Keratinocyte (primary cell): ENCODE measurements around the gene STK4. TPM values are rescaled to one million over a fixed set of nuclear protein-coding genes. Genes with fewer than 3 reads are reported as not detected.

ENCODE experiments used
- DNase-seq: peaks from one replicate; pipeline ENCODE4 v3.0.0-alpha.2; 2011; ENCODE audit warnings: low read depth, missing footprints, low spot score
- FAIRE-seq: peaks from 2 replicates; lab custom pipeline; 2011; peaks lifted over from hg19 to GRCh38; lab: Jason Lieb, UNC
- H2AFZ ChIP-seq: 2 replicates; pipeline ENCODE4 v1.6.0; 2012; ENCODE audit warnings: low read length, control low read depth, inconsistent platforms; ENCODE audit not compliant: control insufficient read depth
- H3K27ac ChIP-seq: 2 replicates; pipeline ENCODE4 v1.5.1; 2011; ENCODE audit warnings: low read length; ENCODE audit not compliant: control insufficient read depth, insufficient read depth
- H3K27me3 ChIP-seq: 3 replicates; pipeline ENCODE4 v1.6.0; 2011; ENCODE audit warnings: low read length; ENCODE audit not compliant: control insufficient read depth, insufficient read depth; ENCODE audit errors: extremely low read depth
- H3K36me3 ChIP-seq, 2 experiments: 2 replicates in 1 of 2; 3 replicates in 1 of 2; pipeline ENCODE4 v1.5.1; 2011; ENCODE audit warnings: low read length in 2 of 2, mild to moderate bottlenecking in 1 of 2; ENCODE audit not compliant: control insufficient read depth in 2 of 2, insufficient read depth in 2 of 2; ENCODE audit errors: extremely low read depth in 1 of 2
- H3K4me1 ChIP-seq: 3 replicates; pipeline ENCODE4 v1.5.1; 2011; ENCODE audit warnings: low read length; ENCODE audit not compliant: control insufficient read depth, insufficient read depth; ENCODE audit errors: extremely low read depth
- H3K4me2 ChIP-seq: 3 replicates; pipeline ENCODE4 v1.6.0; 2011; ENCODE audit warnings: low read depth, low read length; ENCODE audit not compliant: control insufficient read depth, insufficient read depth; ENCODE audit errors: extremely low read depth
- H3K4me3 ChIP-seq, 3 experiments: fragments of 200-600 bp in 1 of 3; sonication (generic) in 1 of 3; 2 replicates in 2 of 3; 3 replicates in 1 of 3; pipeline ENCODE4 v1.5.1; 2011 to 2016; ENCODE audit warnings: low read length in 3 of 3, mild to moderate bottlenecking in 3 of 3, control low read depth in 2 of 3, inconsistent platforms in 1 of 3, low read depth in 1 of 3, mixed read lengths in 1 of 3, mixed run types in 1 of 3, moderate library complexity in 1 of 3; ENCODE audit not compliant: control insufficient read depth in 2 of 3, insufficient read depth in 2 of 3; ENCODE audit errors: extremely low read depth in 1 of 3
- H3K79me2 ChIP-seq: 2 replicates; pipeline ENCODE4 v1.6.0; 2012; ENCODE audit warnings: low read length; ENCODE audit not compliant: control insufficient read depth, insufficient read depth
- H3K9ac ChIP-seq: 3 replicates; pipeline ENCODE4 v1.6.0; 2011; ENCODE audit warnings: low read length; ENCODE audit not compliant: control insufficient read depth, insufficient read depth; ENCODE audit errors: extremely low read depth
- H3K9me1 ChIP-seq: 3 replicates; pipeline ENCODE4 v1.6.0; 2011; ENCODE audit warnings: low read length; ENCODE audit not compliant: control insufficient read depth, insufficient read depth; ENCODE audit errors: extremely low read depth
- H3K9me3 ChIP-seq: 2 replicates; pipeline ENCODE4 v1.5.1; 2012; ENCODE audit warnings: low read depth, low read length; ENCODE audit not compliant: control insufficient read depth
- H4K20me1 ChIP-seq: 3 replicates; pipeline ENCODE4 v1.6.0; 2011; ENCODE audit warnings: low read length; ENCODE audit not compliant: control insufficient read depth, insufficient read depth; ENCODE audit errors: extremely low read depth
- CTCF ChIP-seq, 3 experiments: IDR thresholded peaks in 1 of 3; conservative IDR thresholded peaks in 1 of 3; optimal IDR thresholded peaks in 1 of 3; 2 replicates in 2 of 3; 3 replicates in 1 of 3; pipeline versions ENCODE3 to v1.5.1; 2011; ENCODE audit warnings: low read length in 3 of 3, mild to moderate bottlenecking in 3 of 3, moderate library complexity in 2 of 3, control low read depth in 1 of 3, inconsistent platforms in 1 of 3; ENCODE audit not compliant: insufficient read depth in 2 of 3; ENCODE audit errors: extremely low read depth in 1 of 3
- EZH2 ChIP-seq: IDR thresholded peaks from one replicate; pipeline ENCODE4 v1.6.1; 2012; ENCODE audit warnings: inconsistent platforms, mild to moderate bottlenecking, low read length, moderate library complexity
- dilution Hi-C: fragments of 300-500 bp; cut with MboI; formaldehyde crosslinking; loops from one replicate; pipeline ENCODE4 v1.7.0; 2020; ENCODE audit warnings: low sequenced_read_pairs; ENCODE audit not compliant: extremely low pct_ligation_motif_present
- polyA plus RNA-seq, 5 experiments: library from polyadenylated mRNA; depleted of rRNA in 3 of 5; stranded (reverse) in 3 of 5; stranded (forward) in 1 of 5; unstranded in 1 of 5; fragments of >200 nt; gene quantifications; 1 replicate in 1 of 5; 2 replicates in 3 of 5; 3 replicates in 1 of 5; pipeline versions ENCODE4 v1.2.1 to v1.2.3, GENCODE V29; 2011 to 2012; ENCODE audit warnings: missing spikeins in 2 of 5, low read depth in 1 of 5, low replicate concordance in 1 of 5

STK4 gene
- polyA plus RNA-seq, 1 donor (not counting 4 experiments of a cell fraction or from before 2014, with no cell fraction given): 30.5 TPM

DNA sequence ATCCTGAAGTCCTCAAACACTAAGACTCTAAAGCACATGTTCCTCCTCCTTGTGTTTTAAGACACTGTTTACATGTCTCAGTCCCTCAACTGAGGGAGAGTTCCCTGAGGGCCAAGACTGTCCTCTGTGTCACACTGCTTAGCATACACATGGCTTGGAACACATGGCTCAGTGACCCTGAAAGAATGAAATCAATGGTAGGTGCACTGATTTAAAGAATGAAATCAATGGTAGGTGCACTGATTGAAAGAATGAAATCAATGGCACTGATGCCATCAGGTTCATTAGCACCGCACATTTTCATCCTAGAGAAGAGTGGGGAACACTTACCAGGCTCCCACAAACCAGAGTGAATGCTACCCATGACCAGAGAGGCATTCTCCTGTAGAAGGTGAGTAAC, 15.9 kb upstream of the STK4 start:
- FAIRE-seq: no peak
- no peaks in the 10 kb centered on the region for H3K9me1 ChIP-seq
- H3K36me3 ChIP-seq: peaks cover 50 to 70% of the 10 kb centered on the region in 2 experiments
- no peaks in the 10 kb centered on the region for H3K9me3 ChIP-seq
- dilution Hi-C loops: no loop called here
- no peak overlapping the region for H3K4me3 ChIP-seq
- no peak overlapping the region for H2AFZ ChIP-seq
- no peak overlapping the region for H3K4me2 ChIP-seq
- H3K27me3 ChIP-seq: no peaks in the 10 kb centered on the region
- TF ChIP-seq CTCF (optimal IDR thresholded peaks at IDR 0.05 in 1 of 3, IDR thresholded peaks at IDR 0.05 in 1 of 3, conservative IDR thresholded peaks at IDR 0.05 in 1 of 3; ENCODE audit: extremely low read depth in 1 of 3, insufficient read depth in 2 of 3, low read length in 3 of 3) (no peak), EZH2 (no peak)
- DNase-seq: no peak
- H3K9ac ChIP-seq: no peak overlapping the region
- peaks cover 8% of the 10 kb centered on the region for H3K79me2 ChIP-seq
- no peak overlapping the region for H3K27ac ChIP-seq
- H4K20me1 ChIP-seq: no peaks in the 10 kb centered on the region
- no peaks in the 10 kb centered on the region for H3K4me1 ChIP-seq

GRCh38 chr20:44952731-44953130, 13.6 kb upstream of the STK4 start:
- no peak for FAIRE-seq
- DNase-seq: no peak
- Histone ChIP-seq H3K9me1 (no peaks in the 10 kb centered on the region), H3K4me1 (peaks cover 11% of the 10 kb centered on the region), H2AFZ (no peak overlapping the region), H3K27me3 (no peaks in the 10 kb centered on the region), H3K36me3 (peaks cover 53 to 66% of the 10 kb centered on the region in 2 experiments), H3K4me2 (no peak overlapping the region), H3K79me2 (peaks cover 24% of the 10 kb centered on the region), H3K9ac (no peak overlapping the region), H3K4me3 (no peak overlapping the region), H3K9me3 (no peaks in the 10 kb centered on the region), H3K27ac (no peak overlapping the region), H4K20me1 (peaks cover 4% of the 10 kb centered on the region)
- dilution Hi-C loops: no loop called here
- TF ChIP-seq CTCF (optimal IDR thresholded peaks at IDR 0.05 in 1 of 3, IDR thresholded peaks at IDR 0.05 in 1 of 3, conservative IDR thresholded peaks at IDR 0.05 in 1 of 3; ENCODE audit: extremely low read depth in 1 of 3, insufficient read depth in 2 of 3, low read length in 3 of 3) (no peak), EZH2 (no peak)
